ES-I3 (cell line): ENCODE results near the gene WWP2.
A peak's percentile ranks its signal among the peaks of the same experiment; 100 is the strongest.
"Not testable (repeated sequence)": the region's sequence is repeated elsewhere in the genome, so short reads cannot be mapped to it uniquely, and the experiment has no call there.

Experiments used
- H3K36me3 ChIP-seq: 2 replicates; pipeline ENCODE4 v1.6.1; 2013; ENCODE audit warnings: mild to moderate bottlenecking, low read length, control low read depth, moderate library complexity; ENCODE audit not compliant: insufficient read depth
- H3K4me1 ChIP-seq: 2 replicates; pipeline ENCODE4 v1.6.1; 2013; ENCODE audit warnings: mild to moderate bottlenecking, control low read depth, low read length; ENCODE audit not compliant: insufficient read depth
- H3K9ac ChIP-seq: 2 replicates; pipeline ENCODE4 v1.6.1; 2013; ENCODE audit warnings: low read depth, mild to moderate bottlenecking, low read length, moderate library complexity
- H3K9me3 ChIP-seq: 2 replicates; pipeline ENCODE4 v1.6.1; 2013; ENCODE audit warnings: mild to moderate bottlenecking, low read length, moderate library complexity; ENCODE audit not compliant: control insufficient read depth, insufficient read depth

Gene WWP2

GRCh38 chr16:69761983-69762813, at the start of gene WWP2:
TSS of gene WWP2 (plus strand) at chr16:69762332. CDS start at chr16:69787011, 24,679 bp downstream.
- Histone ChIP-seq H3K9ac (peak within 1 kb of the TSS; percentile 96), H3K4me1 (no peaks in the 10 kb centered on the region), H3K36me3 (no peaks in the 10 kb centered on the region), H3K9me3 (no peaks in the 10 kb centered on the region)

- no peaks in the 10 kb centered on the region for H3K9me3 ChIP-seq
- H3K4me1 ChIP-seq = no peaks in the 10 kb centered on the region
- peaks cover 26% of the 10 kb centered on the region for H3K36me3 ChIP-seq
- no peak overlapping the region for H3K9ac ChIP-seq
Observed at GRCh38 chr16:69712914-69713581, 49.1 kb upstream of the WWP2 start.

GRCh38 chr16:69717066-69717465, 45.1 kb upstream of the WWP2 start:
- Histone ChIP-seq H3K9ac (no peak overlapping the region), H3K4me1 (no peaks in the 10 kb centered on the region), H3K36me3 (peaks cover 17% of the 10 kb centered on the region; the same call in 1 of the 2 replicates), H3K9me3 (no peaks in the 10 kb centered on the region)

- H3K36me3 ChIP-seq = 0 out of 2 replicates have a peak, but pooled peaks cover 11% of the 10 kb centered on the region
- H3K4me1 ChIP-seq = peaks cover 3% of the 10 kb centered on the region
- no peaks in the 10 kb centered on the region for H3K9me3 ChIP-seq
- H3K9ac ChIP-seq = no peak overlapping the region
Observed at GRCh38 chr16:69718111-69718764, 43.9 kb upstream of the WWP2 start.

- 0 out of 2 replicates have a peak, but pooled peaks cover 6% of the 10 kb centered on the region for H3K36me3 ChIP-seq
Observed at GRCh38 chr16:69720822-69721430, 41.2 kb upstream of the WWP2 start.

GRCh38 chr16:69721441-69721957, 40.6 kb upstream of the WWP2 start:
- no peak overlapping the region for H3K9ac ChIP-seq
- peaks cover 3% of the 10 kb centered on the region for H3K4me1 ChIP-seq
- H3K36me3 ChIP-seq = 0 out of 2 replicates have a peak, but pooled peaks cover 6% of the 10 kb centered on the region
- no peaks in the 10 kb centered on the region for H3K9me3 ChIP-seq

More at GRCh38 chr16:69720822-69721430, 41.2 kb upstream of the WWP2 start:
- peaks cover 3% of the 10 kb centered on the region for H3K4me1 ChIP-seq
- H3K9me3 ChIP-seq = no peaks in the 10 kb centered on the region
- H3K9ac ChIP-seq = no peak overlapping the region

- Histone ChIP-seq H3K9me3 (no peaks in the 10 kb centered on the region), H3K36me3 (no peaks in the 10 kb centered on the region), H3K9ac (0 out of 2 replicates have a peak overlapping the region, but pooled peaks have one; percentile 62), H3K4me1 (peaks cover 7% of the 10 kb centered on the region)
Observed at GRCh38 chr16:69724414-69724873, 37.7 kb upstream of the WWP2 start.

- Histone ChIP-seq H3K36me3 (no peaks in the 10 kb centered on the region), H3K4me1 (peaks cover 7% of the 10 kb centered on the region), H3K9ac (peak overlapping the region; percentile 62), H3K9me3 (no peaks in the 10 kb centered on the region)
Observed at GRCh38 chr16:69724981-69725479, 37.1 kb upstream of the WWP2 start.

- Histone ChIP-seq H3K9ac (peak overlapping the region; percentile 62), H3K36me3 (no peaks in the 10 kb centered on the region), H3K9me3 (no peaks in the 10 kb centered on the region), H3K4me1 (peaks cover 7% of the 10 kb centered on the region)
Observed at GRCh38 chr16:69725480-69726312, 36.4 kb upstream of the WWP2 start.

- H3K4me1 ChIP-seq = peaks cover 7% of the 10 kb centered on the region
- H3K36me3 ChIP-seq = no peaks in the 10 kb centered on the region
- no peaks in the 10 kb centered on the region for H3K9me3 ChIP-seq
- peak within 1 kb of the TSS; percentile 62 for H3K9ac ChIP-seq
Observed at GRCh38 chr16:69726313-69727060, 35.6 kb upstream of the WWP2 start, which contains the start of gene NQO1. TSS of gene NQO1 (minus strand) at chr16:69726560. CDS start at chr16:69726439, 121 bp downstream.

GRCh38 chr16:69727916-69728270, 34.2 kb upstream of the WWP2 start:
- Histone ChIP-seq H3K9me3 (no peaks in the 10 kb centered on the region), H3K4me1 (0 out of 2 replicates have a peak, but pooled peaks cover 3% of the 10 kb centered on the region), H3K9ac (peak overlapping the region; percentile 62), H3K36me3 (no peaks in the 10 kb centered on the region)

- not testable (repeated sequence) for H3K4me1 ChIP-seq, H3K9me3 ChIP-seq, H3K36me3 ChIP-seq, H3K9ac ChIP-seq
Observed at GRCh38 chr16:69729030-69729429, 33.1 kb upstream of the WWP2 start.
